ES-I3 (cell line): ENCODE results near the gene BET1.
"Not testable (repeated sequence)": the region's sequence is repeated elsewhere in the genome, so short reads cannot be mapped to it uniquely, and the experiment has no call there.

Experiments used
- H3K36me3 ChIP-seq: 2 replicates; pipeline ENCODE4 v1.6.1; 2013; ENCODE audit warnings: mild to moderate bottlenecking, low read length, control low read depth, moderate library complexity; ENCODE audit not compliant: insufficient read depth
- H3K4me1 ChIP-seq: 2 replicates; pipeline ENCODE4 v1.6.1; 2013; ENCODE audit warnings: mild to moderate bottlenecking, control low read depth, low read length; ENCODE audit not compliant: insufficient read depth
- H3K9ac ChIP-seq: 2 replicates; pipeline ENCODE4 v1.6.1; 2013; ENCODE audit warnings: low read depth, mild to moderate bottlenecking, low read length, moderate library complexity
- H3K9me3 ChIP-seq: 2 replicates; pipeline ENCODE4 v1.6.1; 2013; ENCODE audit warnings: mild to moderate bottlenecking, low read length, moderate library complexity; ENCODE audit not compliant: control insufficient read depth, insufficient read depth

The BET1 gene

GRCh38 chr7:94031865-94032264, 27.7 kb upstream of the BET1 start:
- no peaks in the 10 kb centered on the region for H3K36me3 ChIP-seq
- H3K4me1 ChIP-seq: no peaks in the 10 kb centered on the region
- H3K9me3 ChIP-seq: no peaks in the 10 kb centered on the region
- H3K9ac ChIP-seq: no peak overlapping the region

GRCh38 chr7:94030634-94031033, 26.5 kb upstream of the BET1 start:
- no peaks in the 10 kb centered on the region for H3K4me1 ChIP-seq

GRCh38 chr7:94029976-94030375, 25.8 kb upstream of the BET1 start:
- Histone ChIP-seq H3K4me1 (no peaks in the 10 kb centered on the region), H3K36me3 (no peaks in the 10 kb centered on the region), H3K9ac (no peak overlapping the region), H3K9me3 (no peaks in the 10 kb centered on the region)

More at GRCh38 chr7:94030634-94031033, 26.5 kb upstream of the BET1 start:
- Histone ChIP-seq H3K36me3 (no peaks in the 10 kb centered on the region), H3K9ac (no peak overlapping the region), H3K9me3 (no peaks in the 10 kb centered on the region)

- Histone ChIP-seq H3K9ac (no peak overlapping the region), H3K36me3 (no peaks in the 10 kb centered on the region), H3K9me3 (no peaks in the 10 kb centered on the region), H3K4me1 (no peaks in the 10 kb centered on the region)
These were observed 24.6 kb upstream of the BET1 start for GRCh38 chr7:94028768-94029167.

GRCh38 chr7:94026619-94027018, 22.5 kb upstream of the BET1 start:
- H3K4me1 ChIP-seq, H3K9me3 ChIP-seq: not testable (repeated sequence)

GRCh38 chr7:94022550-94022949, 18.4 kb upstream of the BET1 start:
- Histone ChIP-seq H3K9me3 (no peaks in the 10 kb centered on the region), H3K9ac (no peak overlapping the region), H3K36me3 (no peaks in the 10 kb centered on the region), H3K4me1 (no peaks in the 10 kb centered on the region)

More at GRCh38 chr7:94026619-94027018, 22.5 kb upstream of the BET1 start:
- H3K36me3 ChIP-seq, H3K9ac ChIP-seq: not testable (repeated sequence)

- no peaks in the 10 kb centered on the region for H3K9me3 ChIP-seq
- no peaks in the 10 kb centered on the region for H3K36me3 ChIP-seq
- no peak overlapping the region for H3K9ac ChIP-seq
- no peaks in the 10 kb centered on the region for H3K4me1 ChIP-seq
These were observed 12.6 kb upstream of the BET1 start for GRCh38 chr7:94016786-94017185.

GRCh38 chr7:94015538-94015937, 11.4 kb upstream of the BET1 start:
- H3K9me3 ChIP-seq: no peaks in the 10 kb centered on the region
- no peaks in the 10 kb centered on the region for H3K4me1 ChIP-seq
- no peaks in the 10 kb centered on the region for H3K36me3 ChIP-seq
- H3K9ac ChIP-seq: no peak overlapping the region

GRCh38 chr7:94012746-94013145, 8.6 kb upstream of the BET1 start:
- Histone ChIP-seq H3K9me3 (no peaks in the 10 kb centered on the region), H3K9ac (no peak overlapping the region), H3K36me3 (no peaks in the 10 kb centered on the region), H3K4me1 (no peaks in the 10 kb centered on the region)

- Histone ChIP-seq H3K36me3 (no peaks in the 10 kb centered on the region), H3K4me1 (no peaks in the 10 kb centered on the region), H3K9ac (no peak overlapping the region), H3K9me3 (no peaks in the 10 kb centered on the region)
These were observed 7.7 kb upstream of the BET1 start for GRCh38 chr7:94011714-94012353.

GRCh38 chr7:94008537-94008936, 4.4 kb upstream of the BET1 start:
- Histone ChIP-seq H3K36me3 (no peaks in the 10 kb centered on the region), H3K4me1 (no peaks in the 10 kb centered on the region), H3K9ac (no peak overlapping the region), H3K9me3 (no peaks in the 10 kb centered on the region)

- no peaks in the 10 kb centered on the region; the same call in 1 of the 2 replicates for H3K4me1 ChIP-seq
- no peak overlapping the region for H3K9ac ChIP-seq
- H3K36me3 ChIP-seq: no peaks in the 10 kb centered on the region
- no peaks in the 10 kb centered on the region for H3K9me3 ChIP-seq
These were observed 1.6 kb upstream of the BET1 start for GRCh38 chr7:94005753-94006152.

GRCh38 chr7:94003446-94004023, 620 bp downstream of the BET1 start:
- no peaks in the 10 kb centered on the region for H3K9me3 ChIP-seq
- no peaks in the 10 kb centered on the region for H3K36me3 ChIP-seq
- H3K9ac ChIP-seq: peak overlapping the region; percentile 80
- no peaks in the 10 kb centered on the region; the same call in 1 of the 2 replicates for H3K4me1 ChIP-seq

GRCh38 chr7:94001396-94001795, 2.8 kb downstream of the BET1 start:
- Histone ChIP-seq H3K9me3 (no peaks in the 10 kb centered on the region), H3K9ac (no peak overlapping the region), H3K36me3 (no peaks in the 10 kb centered on the region), H3K4me1 (no peaks in the 10 kb centered on the region; the same call in 1 of the 2 replicates)

- H3K9ac ChIP-seq: no peak overlapping the region
- H3K4me1 ChIP-seq: no peaks in the 10 kb centered on the region
- H3K9me3 ChIP-seq: no peaks in the 10 kb centered on the region
- no peaks in the 10 kb centered on the region for H3K36me3 ChIP-seq
These were observed 6.3 kb downstream of the BET1 start for GRCh38 chr7:93997868-93998267.
